ENCODE data around the gene CYP2E1.
"Not testable (repeated sequence)": the region's sequence is repeated elsewhere in the genome, so short reads cannot be mapped to it uniquely, and the experiment has no call there.

The CYP2E1 gene

GRCh38 chr10:133572055-133572454 lies 44.9 kb downstream of the CYP2E1 start:
- DNase-seq (ENCODE audit: low read depth in 2 of 2), result not testable (repeated sequence)

- DNase-seq (ENCODE audit: low read depth in 2 of 2), result not testable (repeated sequence)
Measured at GRCh38 chr10:133573460-133573859, 46.3 kb downstream of the CYP2E1 start.

- not testable (repeated sequence) for DNase-seq (ENCODE audit: low read depth in 2 of 2)
Measured at GRCh38 chr10:133577037-133577436, 49.9 kb downstream of the CYP2E1 start.
